ENCODE results near the gene ACVRL1.

Gene ACVRL1

DNA sequence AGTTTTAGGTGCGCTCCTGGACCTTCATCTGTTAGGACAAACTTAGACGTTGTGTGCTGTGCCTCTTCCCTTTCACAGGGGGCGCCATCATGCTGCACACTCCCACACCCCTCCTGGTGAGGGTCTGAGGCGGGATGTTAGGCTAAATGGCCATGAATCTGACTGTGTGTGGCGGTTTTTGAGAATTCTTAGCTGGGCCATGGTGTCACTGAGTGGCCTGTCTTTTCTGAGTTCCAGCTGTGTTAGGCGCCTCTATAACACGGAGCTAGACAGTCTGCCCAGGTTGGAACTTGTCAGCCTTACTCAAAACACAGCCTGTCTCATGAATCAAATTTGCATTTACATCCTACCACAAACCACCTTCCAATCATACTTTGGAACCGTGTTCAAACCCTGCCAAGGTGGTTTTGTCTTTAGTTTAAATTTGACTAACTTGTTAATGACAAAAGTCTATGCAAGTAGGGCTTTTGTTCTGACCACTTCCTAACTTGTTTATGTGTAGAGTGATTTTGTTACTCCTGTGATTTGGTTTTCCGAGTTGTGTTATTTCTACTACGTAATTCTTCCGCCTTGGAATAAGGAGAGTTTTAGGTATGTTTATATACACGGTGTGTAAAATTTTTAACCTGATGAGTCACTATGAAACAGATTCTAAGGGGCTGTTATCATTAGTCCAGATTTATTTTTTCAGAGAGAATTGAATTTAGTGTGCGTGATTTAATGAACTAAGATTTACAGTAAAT is 63.8 kb downstream of the ACVRL1 start:
- TF ChIP-seq CTCF (IDR thresholded peaks at IDR 0.05; ENCODE audit: low read depth, low read length) (peak; percentile 83), MAX (IDR thresholded peaks at IDR 0.05; ENCODE audit: low read depth, low read length) (no peak)
- DNase-seq (ENCODE audit: low read depth), result peak; percentile 61

GRCh38 chr12:51971679-51972421 is 64.5 kb downstream of the ACVRL1 start:
- peak overlapping the region; percentile 25 for H3K4me3 ChIP-seq (ENCODE audit: low read depth, low read length)
- TF ChIP-seq POLR2A (IDR thresholded peaks at IDR 0.05; ENCODE audit: extremely low read depth, insufficient read length) (no peak), MYC (IDR thresholded peaks at IDR 0.05; ENCODE audit: low read depth, low read length) (no peak), CTCF (IDR thresholded peaks at IDR 0.05; ENCODE audit: low read depth, low read length) (no peak), MAX (IDR thresholded peaks at IDR 0.05; ENCODE audit: low read depth, low read length) (no peak)
- DNase-seq (ENCODE audit: low read depth), result peak; percentile 62

More for the DNA sequence above, 63.8 kb downstream of the ACVRL1 start:
- no peak overlapping the region for H3K4me3 ChIP-seq (ENCODE audit: low read depth, low read length)

DNA sequence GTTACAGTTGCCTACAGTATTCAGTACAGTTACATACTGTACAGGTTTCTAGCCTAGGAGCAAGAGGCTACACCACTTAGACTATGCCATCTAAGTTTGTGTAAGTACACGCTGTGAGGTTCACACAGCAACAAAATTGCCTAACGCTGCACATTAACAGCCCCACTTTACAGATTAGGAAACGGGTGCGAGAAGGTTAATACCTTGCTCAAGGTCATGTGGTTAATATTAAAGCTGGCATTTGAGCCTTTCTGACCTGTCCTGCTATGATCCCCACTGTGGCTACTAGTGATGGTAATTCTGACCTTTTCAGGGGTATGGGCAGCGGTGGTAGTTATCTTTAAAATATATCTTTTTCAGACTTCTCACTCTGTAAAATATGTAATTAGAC is 65.1 kb downstream of the ACVRL1 start:
- DNase-seq (ENCODE audit: low read depth), result peak; percentile 81
- no peak for TF ChIP-seq MAX (IDR thresholded peaks at IDR 0.05; ENCODE audit: low read depth, low read length)
- TF ChIP-seq MYC (IDR thresholded peaks at IDR 0.05; ENCODE audit: low read depth, low read length), result no peak
- no peak for TF ChIP-seq POLR2A (IDR thresholded peaks at IDR 0.05; ENCODE audit: extremely low read depth, insufficient read length)
- TF ChIP-seq CTCF (IDR thresholded peaks at IDR 0.05; ENCODE audit: low read depth, low read length), result no peak
- peak overlapping the region; percentile 25 for H3K4me3 ChIP-seq (ENCODE audit: low read depth, low read length)

- peak; percentile 93 for TF ChIP-seq MAX (IDR thresholded peaks at IDR 0.05; ENCODE audit: low read depth, low read length)
- TF ChIP-seq MYC (IDR thresholded peaks at IDR 0.05; ENCODE audit: low read depth, low read length), result peak; percentile 95
- no peak for TF ChIP-seq CTCF (IDR thresholded peaks at IDR 0.05; ENCODE audit: low read depth, low read length)
- no peak for TF ChIP-seq POLR2A (IDR thresholded peaks at IDR 0.05; ENCODE audit: extremely low read depth, insufficient read length)
- H3K4me3 ChIP-seq (ENCODE audit: low read depth, low read length), result peak overlapping the region; percentile 25
- DNase-seq (ENCODE audit: low read depth), result peak; percentile 99
These were observed 65.6 kb downstream of the ACVRL1 start for GRCh38 chr12:51972849-51973273.
